Stimulated activated CD8-positive, alpha-beta memory T cell treated with anti-CD3 and anti-CD28 coated beads, Interleukin-4, amount 100 ng/mL, for 24 hours (primary cell): ENCODE measurements around the gene EHMT1.
"Not testable (repeated sequence)": the region's sequence is repeated elsewhere in the genome, so short reads cannot be mapped to it uniquely, and the experiment has no call there.

Experiments
- DNase-seq: peaks from one replicate; pipeline ENCODE4 v3.0.0-alpha.2; 2020; ENCODE audit warnings: low read depth

Gene EHMT1

DNA sequence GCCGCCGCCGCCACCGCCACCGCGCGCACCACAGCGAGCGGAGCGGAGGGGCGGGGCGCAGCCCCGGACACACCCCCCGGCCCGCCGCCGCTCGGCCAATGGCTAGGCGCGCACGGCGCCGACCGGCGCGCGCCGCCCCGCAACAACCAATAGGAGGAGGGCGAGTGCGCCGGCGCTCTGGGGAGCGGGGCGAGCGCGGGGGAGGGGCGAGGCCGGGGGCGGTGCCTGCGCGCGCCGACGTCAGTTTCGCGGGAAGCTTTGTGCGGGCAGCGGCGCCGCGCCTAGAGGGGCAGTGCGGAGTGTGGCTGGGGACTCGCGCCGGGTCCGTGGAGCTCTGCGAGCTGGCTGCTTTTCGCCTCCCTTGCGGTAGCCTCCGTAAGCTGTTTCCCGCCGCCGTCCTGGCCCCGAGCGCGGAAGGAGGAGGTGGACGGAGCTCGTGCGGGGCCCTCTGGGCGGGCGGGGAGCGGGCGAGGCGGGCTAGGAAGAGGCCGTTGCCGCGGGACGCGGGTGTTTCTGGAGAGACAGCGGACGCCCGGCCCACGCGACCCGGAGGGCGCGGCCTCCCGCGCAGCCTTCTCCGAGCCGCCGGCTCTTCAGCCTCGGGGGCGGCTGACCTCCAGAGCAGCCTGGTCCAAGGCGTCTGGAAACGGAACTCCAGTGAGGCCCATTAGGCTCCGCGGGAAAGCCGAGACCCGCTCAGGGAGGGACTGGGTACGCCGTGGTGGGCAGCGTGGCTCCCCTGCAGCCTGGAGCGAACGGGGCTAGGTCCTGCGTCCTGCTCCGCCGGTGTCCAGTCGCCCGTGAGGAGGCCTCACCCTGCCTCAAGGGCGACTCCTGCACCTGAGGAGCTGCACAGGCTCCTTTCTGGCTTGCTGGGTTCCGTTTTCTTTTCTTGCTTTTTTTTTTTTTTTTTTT is 28.1 kb upstream of the EHMT1 start, which contains the start of gene ZMYND19:
Gene ZMYND19 (minus strand): TSS at position 44 of the 915 bp plus-strand sequence. CDS start 249 bp downstream, outside the sequence.
- DNase-seq: peak; percentile 84

DNA sequence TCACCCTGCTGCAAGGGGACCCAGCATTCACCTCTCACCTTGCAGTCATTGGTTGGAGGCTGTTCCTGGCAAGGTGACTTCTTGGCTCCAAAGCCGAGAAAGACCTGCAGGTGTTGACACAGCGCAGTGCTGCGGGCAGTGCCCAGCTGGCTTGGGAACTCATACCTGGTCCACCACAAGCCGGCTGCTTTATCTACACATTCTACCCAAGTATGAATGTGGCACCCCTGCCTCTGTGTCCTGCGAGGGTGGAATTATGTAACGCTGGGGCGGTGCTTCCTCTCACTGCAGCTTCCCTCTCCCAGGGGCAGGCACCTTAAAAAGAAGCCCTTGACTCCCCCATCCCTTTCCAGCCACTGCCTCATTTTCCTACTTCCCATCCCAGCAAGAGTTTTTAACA is 26.0 kb upstream of the EHMT1 start:
- DNase-seq: no peak

DNA sequence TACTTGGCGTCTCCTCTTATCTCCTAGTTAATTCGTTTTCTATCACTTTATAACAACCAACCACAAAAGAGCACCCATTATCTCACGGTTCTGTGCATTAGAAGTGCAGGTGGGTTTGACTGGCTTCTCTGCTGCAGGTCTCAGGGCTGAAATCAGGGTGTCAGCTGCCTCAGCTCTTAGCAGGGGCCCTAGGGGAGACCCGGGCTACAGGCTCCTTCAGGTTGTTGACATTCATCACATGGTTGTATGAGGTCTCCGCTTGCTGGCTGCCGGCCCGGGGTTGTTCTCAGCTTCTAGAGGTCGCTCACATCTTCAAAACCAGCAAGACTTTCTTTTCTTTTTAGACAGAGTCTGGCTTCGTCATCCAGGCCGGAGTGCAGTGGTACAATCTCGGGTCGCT is 25.6 kb upstream of the EHMT1 start:
- DNase-seq: no peak

DNA sequence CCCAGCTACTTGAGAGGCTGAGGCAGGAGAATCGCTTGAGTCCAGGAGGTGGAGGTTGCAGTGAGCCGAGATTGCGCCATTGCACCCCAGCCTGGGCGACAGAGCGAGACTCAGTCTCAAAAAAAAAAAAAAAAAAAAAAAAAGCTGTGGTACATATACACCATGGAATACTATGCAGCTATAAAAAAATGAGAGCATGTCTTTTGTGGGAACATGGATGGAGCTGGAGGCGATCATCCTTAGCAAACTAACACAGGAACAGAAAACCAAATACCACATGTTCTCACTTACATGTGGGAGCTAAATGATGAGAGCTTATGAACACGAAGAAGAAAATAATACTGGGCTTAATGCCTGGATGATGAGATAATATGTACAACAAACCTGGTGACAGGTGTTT is 22.2 kb upstream of the EHMT1 start:
- DNase-seq: not testable (repeated sequence)

DNA sequence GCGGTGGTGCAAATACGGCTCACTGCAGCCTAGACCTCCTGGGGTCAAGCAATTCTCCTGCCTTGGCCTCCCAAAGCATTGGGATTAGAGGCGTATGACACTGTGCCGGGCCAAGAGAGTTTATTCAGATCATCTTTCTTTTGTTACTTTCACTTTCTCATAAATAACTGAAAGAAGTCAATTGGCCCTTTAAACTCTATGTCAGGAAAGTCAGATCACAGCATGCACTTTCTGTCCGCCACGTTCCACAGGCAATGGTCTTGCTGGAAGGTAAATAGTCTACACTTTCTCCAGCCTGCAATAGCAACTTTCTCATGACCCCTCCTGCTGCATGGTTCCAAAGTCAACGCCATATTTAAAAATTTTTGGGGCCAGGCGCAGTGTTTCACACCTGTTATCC is 19.9 kb upstream of the EHMT1 start:
- DNase-seq: no peak

DNA sequence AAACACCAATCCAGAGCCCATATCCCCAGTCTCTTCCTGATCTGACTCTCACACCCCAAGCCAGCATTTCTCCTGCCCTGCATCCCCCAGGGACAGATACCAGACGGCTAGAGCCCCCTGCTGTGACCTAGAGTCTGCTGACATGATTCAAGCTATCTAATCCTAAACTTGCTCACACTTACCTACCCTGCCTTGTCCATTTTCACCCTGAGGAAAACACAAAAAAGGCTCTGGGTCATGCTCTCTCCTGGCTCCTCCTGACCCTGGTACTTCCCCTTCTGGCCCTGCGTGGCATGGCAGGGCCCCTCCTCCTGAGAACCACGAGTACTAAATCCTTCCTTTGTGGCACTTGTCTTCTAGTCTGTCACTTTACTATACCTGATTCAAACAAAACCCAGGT is 16.1 kb upstream of the EHMT1 start:
- no peak for DNase-seq

DNA sequence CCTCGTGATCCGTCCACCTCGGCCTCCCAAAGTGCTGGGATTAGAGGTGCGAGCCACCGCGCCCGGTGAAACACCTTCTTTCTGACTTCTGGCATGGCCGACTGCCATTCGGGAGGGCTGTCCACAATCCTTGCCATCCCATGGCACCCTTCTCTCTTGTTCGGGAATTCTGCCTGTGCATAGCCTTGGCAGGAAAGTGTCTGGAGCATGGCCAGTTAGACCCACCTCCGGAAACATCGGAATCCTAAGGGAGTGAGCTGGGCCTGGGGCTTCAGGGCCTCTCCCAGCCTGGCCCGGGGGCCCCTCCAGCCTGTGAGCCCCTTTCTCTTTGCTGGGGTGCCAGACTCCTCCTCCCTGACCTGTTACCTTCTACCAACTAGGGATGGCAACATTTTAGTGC is 14.9 kb upstream of the EHMT1 start:
- DNase-seq: no peak

DNA sequence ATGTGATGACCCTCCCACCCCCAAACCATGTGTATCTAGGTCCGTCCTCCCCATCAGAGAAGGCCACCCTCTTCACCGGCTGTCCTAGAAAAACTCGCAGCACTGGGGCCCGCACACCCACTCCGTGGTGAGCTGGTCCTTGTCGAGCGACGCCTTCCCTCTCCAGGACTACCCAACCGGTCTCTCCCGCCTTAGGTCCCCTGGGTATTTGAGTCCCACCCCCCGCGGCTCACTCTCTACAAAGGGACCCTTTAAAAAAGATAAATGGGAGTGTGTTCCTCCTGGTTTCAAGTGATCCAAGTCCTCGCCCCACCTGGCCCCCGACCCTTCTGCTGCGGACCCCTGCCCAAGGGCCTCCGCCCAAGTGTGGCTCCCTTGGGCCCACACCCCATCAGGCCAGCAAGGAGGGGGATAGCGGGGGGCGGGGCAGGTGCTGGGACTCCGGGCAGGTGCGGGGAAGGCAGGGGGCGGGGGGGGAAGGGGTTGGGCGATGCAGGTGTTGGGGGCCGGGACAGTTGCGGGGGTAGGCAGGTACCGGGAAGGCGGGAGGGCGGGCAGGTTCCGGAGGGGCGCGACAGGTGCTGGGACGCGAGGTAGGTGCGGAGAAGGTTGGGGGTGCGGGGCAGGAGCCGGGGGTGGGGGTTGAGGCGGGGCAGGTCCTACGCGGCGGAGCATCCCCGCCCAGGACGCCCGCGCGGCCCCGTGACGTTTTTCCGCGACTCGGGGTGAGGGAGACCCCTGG is 14.3 kb upstream of the EHMT1 start:
- DNase-seq: no peak

DNA sequence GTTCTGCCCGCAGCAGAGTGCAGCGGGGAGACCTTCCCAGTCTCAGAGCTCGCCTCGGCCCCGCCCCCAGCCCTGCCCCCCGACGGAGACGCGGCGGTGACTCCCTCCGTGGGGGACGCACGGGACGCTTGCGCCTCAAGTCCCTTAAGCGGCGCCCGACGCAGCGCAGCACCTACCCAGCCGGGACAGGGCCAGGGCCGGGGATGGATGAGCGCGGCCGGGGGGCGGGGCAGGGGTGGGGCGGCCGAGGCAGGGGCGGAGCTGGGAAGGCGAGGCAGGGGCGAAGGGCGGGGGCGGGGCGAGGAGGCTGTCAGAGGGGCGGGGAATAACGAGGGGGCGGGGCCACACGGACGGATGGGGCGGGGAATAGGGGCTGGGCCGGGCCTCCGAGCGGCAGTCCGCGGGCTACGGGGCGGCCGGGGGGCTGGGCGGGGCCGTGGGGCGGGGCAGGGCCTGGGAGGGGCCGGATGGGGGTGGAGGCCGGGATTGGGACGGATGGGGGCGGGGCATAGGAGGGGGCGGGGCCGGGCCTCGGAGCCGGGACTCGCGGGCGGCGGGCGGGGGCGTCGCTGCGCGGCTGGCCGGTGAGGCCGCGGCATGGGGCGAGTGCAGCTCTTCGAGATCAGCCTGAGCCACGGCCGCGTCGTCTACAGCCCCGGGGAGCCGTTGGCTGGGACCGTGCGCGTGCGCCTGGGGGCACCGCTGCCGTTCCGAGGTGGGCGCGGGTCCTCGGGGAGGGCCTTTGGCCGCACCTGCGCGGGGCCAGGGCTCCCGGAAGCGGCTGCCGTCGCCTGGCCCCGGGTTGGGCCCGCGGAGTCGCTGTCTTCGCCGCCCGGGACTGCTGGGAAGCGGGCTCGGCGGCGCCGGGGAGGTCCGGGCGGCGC is 13.4 kb upstream of the EHMT1 start, which contains the start of gene ARRDC1:
Gene ARRDC1 (plus strand): TSS at position 566 of the 884 bp plus-strand sequence. CDS start 32 bp downstream, at position 598.
- DNase-seq: peak; percentile 91

DNA sequence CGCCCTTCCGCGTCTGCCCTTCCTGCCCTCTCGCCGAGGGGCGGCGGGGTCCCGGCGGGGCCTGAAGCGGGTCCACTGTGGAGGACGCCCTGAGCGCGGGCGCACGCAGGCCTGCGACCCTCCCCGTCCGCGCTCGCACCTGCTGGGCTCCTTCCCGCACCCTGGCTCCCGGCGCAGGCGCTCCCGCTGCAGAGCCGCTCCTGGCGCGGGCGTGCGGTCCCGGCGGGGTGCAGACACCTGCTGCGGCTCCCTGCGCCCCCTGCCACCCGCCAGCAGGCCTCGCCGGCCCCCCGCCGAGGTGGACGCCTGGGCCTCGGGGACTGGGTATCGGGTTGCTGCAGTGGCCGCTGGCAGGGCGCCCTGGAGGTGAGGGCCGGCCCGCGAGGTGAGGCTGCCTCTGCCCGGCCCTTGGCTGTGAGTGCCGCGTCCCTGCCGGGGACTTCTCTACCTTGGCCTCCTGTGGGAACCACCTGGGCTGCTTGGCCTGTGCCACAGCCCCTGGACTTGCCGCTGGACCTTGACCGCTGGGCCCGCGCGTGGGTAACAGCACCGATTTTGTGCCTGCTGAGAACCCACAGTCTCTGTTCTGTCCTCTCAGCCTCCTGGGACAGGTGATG is 12.7 kb upstream of the EHMT1 start:
- DNase-seq: no peak

DNA sequence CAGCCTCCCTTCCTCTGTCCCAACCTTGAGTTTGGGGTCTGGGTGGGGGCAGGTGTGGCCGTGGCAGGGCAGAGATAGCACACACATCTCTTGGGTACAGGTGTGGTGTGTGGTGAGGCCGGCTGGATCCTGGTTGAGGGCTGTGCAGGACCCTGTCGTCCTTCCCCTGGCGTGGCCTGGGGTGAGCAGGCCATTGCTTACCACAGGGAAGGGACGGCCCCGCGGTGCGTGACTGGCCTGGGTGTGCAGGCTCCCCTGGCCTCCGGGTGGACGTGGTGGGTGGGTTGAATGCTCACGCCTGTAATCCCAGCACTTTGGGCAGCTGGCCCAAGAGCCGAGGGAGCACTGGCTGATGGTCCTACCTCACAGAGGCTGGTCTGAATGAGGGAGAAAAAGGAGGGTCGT is 12.1 kb upstream of the EHMT1 start:
- DNase-seq: no peak

DNA sequence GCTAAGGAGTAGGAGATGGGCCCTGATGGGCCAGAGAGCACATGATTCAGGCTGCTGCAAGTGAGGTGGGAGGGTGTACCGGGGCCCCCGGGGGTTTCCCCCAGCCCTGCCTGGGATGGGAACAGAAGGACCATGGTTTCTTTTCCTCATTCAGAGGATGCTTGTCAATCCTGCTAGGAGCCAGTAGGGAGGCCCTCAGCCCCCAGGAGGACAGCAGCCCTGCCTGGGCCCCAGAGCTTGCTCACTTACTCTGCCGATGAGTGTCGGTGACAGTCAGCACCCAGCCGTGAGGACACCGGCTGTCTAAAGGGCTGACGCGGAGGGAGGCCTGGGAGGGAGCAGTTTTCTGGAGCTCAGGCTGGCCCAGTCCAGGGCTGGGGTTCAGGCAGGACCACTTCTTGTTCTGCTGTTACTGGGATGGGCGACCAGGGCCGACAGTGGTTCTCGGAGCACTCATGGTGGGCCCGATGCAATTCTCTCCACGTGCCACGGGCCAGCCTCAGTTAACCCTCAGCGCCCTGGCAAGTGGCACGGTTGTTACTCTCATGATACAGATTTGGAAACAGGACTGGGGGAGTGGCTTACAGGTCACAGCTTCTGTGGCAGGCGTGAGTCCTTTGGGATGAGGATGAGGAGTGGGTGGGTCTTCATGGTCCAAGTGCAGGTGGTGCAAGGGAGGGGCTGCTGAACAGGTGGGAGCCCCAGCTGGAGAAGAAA is 11.5 kb upstream of the EHMT1 start:
- no peak for DNase-seq

DNA sequence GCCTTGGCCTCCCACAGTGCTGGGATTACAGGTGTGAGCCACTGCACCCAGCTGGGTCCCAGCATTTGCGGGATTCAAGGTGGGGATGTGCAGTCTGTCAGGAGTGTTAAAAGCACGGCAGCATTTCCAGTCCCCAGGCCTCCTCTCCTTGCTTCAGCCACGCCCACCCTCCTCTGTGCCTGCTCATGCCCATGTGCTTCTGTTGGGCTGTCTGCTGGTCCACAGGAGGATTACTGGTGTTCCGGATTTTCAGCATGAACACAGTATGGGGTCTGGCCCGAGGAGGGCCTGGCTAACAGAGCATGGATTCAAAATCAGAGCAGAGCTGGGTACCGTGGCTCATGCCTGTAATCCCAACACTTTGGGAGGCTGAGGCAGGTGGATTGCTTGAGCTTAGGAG is 7.9 kb upstream of the EHMT1 start:
- no peak for DNase-seq

DNA sequence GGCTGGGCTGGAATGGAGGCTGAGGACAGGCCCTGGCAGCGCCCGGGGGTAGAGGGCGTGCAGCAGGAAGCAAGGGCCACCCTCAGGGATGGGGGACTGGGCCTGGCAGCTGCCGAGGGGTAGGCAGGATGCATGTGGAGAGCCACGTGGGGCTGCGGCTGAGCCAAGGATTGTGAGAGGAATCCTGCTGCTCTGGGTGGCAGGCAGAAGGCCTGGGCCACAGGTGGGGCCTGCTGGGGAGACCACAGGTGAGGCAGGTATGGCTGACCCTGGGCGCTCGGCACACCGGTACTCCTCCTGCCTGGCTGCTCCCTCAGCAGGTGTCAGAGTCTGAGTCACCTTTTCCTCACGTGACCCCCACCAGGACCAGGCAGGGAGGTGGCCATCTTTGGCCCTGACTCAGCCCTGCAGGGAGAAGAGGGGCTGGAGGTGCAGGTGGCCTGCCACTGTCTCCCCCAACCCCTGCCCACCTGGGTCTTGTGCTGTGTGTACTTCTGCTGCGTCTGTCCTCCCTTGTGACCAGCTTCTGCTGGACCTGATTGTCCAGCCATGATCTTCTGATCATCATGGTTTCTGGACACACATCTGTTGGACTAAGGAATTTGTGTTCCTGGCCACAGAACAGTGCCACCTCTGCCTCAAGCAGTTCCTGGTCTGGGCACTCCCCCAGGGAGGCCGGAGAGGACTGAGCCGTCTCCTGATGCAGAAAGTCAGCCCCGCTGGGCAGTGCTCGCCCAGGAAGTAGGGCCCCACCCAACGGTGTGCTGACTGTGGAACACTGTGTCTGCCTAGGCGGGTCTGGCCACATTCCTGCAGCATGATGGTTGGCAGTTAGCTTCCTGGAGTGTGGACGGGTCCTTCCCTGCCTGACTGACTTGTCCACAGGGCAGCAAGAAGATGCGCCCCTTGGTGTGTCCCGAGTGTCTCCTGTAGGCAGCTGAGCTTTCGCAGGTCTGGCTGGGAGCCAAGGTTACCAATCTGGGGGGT is 6.9 kb upstream of the EHMT1 start:
- DNase-seq: no peak

DNA sequence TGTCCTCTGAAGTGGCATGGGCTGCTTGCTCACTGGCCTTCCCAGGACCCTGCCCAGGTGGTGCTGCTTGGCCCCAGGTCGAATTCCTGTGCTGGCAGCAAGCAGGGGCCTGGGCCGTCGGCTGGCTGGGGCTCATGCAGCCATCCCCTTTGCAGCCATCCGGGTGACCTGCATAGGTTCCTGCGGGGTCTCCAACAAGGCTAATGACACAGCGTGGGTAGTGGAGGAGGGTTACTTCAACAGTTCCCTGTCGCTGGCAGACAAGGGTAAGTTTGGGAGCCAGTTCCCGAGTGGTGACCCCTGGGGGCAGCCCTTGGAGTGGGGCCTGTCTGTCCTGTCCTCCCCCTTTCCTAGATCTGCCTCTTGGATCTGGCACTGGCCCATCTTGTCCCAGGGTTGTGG is 6.1 kb upstream of the EHMT1 start:
- DNase-seq: no peak

DNA sequence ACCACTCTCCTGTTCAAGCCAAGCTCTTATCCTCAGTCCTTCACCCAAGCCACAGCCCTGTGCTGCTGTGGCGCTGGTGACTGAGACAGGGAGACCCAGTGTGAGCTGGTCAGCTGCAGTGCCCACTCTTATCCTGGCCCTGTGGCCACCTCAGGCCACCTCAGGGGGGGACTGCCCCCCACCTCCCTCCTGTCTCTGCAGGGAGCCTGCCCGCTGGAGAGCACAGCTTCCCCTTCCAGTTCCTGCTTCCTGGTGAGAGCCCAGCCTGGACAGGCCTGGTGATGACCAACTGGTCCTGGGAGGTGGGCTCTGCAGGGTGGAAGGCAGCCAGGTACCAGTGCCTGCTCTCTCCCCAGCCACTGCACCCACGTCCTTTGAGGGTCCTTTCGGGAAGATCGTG is 5.5 kb upstream of the EHMT1 start:
- DNase-seq: no peak

DNA sequence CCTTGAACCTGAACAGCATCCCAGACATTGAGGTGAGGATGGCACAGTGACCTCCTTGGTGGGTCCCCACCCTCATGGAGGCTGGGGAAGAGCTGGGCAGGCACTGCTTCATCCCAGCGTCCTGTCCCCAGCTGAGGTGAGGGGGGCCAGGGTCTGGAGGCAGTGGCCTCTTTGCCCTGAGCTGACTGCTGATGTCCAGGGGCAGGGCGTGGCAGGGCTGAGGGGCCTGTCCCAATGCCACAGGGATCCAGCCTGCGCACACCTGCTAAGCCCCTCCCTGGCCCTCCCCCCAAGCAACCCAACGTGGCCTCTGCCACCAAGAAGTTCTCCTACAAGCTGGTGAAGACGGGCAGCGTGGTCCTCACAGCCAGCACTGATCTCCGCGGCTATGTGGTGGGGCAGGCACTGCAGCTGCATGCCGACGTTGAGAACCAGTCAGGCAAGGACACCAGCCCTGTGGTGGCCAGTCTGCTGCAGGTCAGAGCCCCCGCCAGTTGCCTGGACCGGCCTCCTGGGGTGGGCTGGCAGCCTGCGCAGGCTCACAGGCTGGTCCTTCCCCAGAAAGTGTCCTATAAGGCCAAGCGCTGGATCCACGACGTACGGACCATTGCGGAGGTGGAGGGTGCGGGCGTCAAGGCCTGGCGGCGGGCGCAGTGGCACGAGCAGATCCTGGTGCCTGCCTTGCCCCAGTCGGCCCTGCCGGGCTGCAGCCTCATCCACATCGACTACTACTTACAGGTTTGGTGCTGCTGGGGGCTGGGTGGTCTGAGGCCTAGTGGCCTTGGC is 4.9 kb upstream of the EHMT1 start:
- DNase-seq: no peak

DNA sequence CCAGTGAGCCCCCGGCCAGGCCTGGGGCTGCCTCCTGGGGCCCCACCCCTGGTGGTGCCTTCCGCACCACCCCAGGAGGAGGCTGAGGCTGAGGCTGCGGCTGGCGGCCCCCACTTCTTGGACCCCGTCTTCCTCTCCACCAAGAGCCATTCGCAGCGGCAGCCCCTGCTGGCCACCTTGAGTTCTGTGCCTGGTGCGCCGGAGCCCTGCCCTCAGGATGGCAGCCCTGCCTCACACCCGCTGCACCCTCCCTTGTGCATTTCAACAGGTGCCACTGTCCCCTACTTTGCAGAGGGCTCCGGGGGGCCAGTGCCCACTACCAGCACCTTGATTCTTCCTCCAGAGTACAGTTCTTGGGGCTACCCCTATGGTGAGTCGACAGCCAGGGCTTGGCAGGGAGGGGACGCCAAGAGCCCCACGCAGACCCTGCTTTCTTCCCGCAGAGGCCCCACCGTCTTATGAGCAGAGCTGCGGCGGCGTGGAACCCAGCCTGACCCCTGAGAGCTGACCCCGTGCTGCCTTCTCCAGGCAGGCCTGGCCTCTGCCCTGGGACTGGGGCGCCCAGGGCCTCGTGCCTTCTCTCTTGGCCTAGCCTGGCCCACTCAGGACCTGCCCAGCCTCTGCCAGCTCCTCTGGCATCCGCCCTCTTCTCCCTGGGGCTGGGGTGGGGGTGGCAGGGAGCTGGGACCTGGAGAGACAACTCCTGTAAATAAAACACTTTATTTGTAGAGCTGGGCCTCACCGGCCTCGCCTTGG is 4.0 kb upstream of the EHMT1 start:
- no peak for DNase-seq
